Spleen (tissue), 7 donors: Measurements from ENCODE around the gene DSG1.

Experiments used
- POLR2A ChIP-seq, 3 donors: fragments of 450-650 bp; IDR thresholded peaks; one replicate each; pipeline ENCODE4 v1.5.1; 2017; ENCODE audit warnings: antibody characterized with exemption in 3 of 3, mild to moderate bottlenecking in 1 of 3
- TF ChIP-seq, protein P1 (sequence below), 11 experiments: fragments of 200-600 bp in 7 of 11; fragments of 450-650 bp in 4 of 11; sonication (generic) in 4 of 11; IDR thresholded peaks in 8 of 11; conservative IDR thresholded peaks in 3 of 11; 1 replicate in 7 of 11; 2 replicates in 4 of 11; pipeline versions ENCODE4 v1.4.0 to v1.8.0; 2016 to 2021; ENCODE audit warnings: antibody characterized with exemption in 11 of 11, inconsistent platforms in 4 of 11, mild to moderate bottlenecking in 1 of 11
- donor health status: DM: no; HTN: no; CAD: no; lungs with moderate emphysema.
- donor health status: DM: no; HTN: no; CAD: no.
- donor health status: DM: no; HTN: no; CAD: no.

DNA sequence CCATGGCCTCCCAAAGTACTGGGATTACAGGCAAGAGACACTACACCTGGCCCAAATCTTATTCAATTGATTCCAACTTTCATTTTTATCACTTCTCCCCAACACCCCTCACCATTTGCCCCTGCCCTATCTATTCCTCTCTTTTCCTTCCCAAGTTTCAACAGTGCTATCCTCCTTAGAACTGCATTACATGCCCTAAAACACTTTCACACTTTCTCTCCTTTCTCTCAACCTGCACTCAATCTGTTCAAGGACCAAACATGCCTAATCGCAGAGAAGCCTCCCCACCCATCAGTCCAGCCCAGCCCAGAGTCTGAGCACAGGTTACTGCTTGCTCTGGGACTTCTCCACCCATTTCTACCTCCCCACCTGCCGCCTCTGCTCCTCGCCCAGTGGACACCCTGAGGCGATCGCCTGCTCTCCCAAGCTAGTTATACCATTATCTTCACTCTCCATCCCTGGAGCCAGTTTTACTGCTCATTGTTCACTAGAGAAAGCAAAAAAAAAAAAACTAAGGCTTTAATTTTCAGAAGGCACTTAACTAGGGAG is 23.7 kb upstream of the DSG1 start:
- TF ChIP-seq, protein P1, sequence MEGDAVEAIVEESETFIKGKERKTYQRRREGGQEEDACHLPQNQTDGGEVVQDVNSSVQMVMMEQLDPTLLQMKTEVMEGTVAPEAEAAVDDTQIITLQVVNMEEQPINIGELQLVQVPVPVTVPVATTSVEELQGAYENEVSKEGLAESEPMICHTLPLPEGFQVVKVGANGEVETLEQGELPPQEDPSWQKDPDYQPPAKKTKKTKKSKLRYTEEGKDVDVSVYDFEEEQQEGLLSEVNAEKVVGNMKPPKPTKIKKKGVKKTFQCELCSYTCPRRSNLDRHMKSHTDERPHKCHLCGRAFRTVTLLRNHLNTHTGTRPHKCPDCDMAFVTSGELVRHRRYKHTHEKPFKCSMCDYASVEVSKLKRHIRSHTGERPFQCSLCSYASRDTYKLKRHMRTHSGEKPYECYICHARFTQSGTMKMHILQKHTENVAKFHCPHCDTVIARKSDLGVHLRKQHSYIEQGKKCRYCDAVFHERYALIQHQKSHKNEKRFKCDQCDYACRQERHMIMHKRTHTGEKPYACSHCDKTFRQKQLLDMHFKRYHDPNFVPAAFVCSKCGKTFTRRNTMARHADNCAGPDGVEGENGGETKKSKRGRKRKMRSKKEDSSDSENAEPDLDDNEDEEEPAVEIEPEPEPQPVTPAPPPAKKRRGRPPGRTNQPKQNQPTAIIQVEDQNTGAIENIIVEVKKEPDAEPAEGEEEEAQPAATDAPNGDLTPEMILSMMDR (IDR thresholded peaks at IDR 0.05 in 8 of 11, conservative IDR thresholded peaks at IDR 0.05 in 3 of 11): no peak
- no peak for TF ChIP-seq POLR2A (IDR thresholded peaks at IDR 0.05)
